PC-3 (cell line): ENCODE data around the gene TMEM60. TPM values are rescaled to one million over a fixed set of nuclear protein-coding genes. Genes with fewer than 3 reads are reported as not detected.

Experiments used
- ATAC-seq: fragments of 200-7000 bp; cut with Tn5 transposase; 2 replicates; pipeline ENCODE4 v1.9.1; 2020; ENCODE audit warnings: mild to moderate bottlenecking, moderate library complexity
- BruUV-seq: library from RNA; stranded (reverse); fragments of 400-500 nt; replicated peaks from 2 replicates; lab custom pipeline; 2021; lab: Mats Ljungman, UMichigan
- CTCF ChIA-PET: fragments of 300-600 bp; sonication (Branson Sonifier 250); formaldehyde crosslinking; loops from one replicate; lab custom pipeline; 2022; ENCODE audit warnings: antibody characterized with exemption; lab: Charles Lee
- POLR2A ChIA-PET: fragments of 300-600 bp; sonication (Branson Sonifier 250); formaldehyde crosslinking; loops from one replicate; lab custom pipeline; 2022; ENCODE audit warnings: antibody characterized with exemption; ENCODE audit not compliant: unreplicated experiment; lab: Charles Lee
- DNase-seq: peaks from one replicate; pipeline ENCODE4 v3.0.0-alpha.2; 2015
- H2AFZ ChIP-seq: fragments of 300-600 bp; sonication (generic); 2 replicates; pipeline ENCODE4 v1.6.0; 2016; ENCODE audit warnings: antibody characterized with exemption, low read length
- H3F3A ChIP-seq: fragments of 300-600 bp; sonication (generic); one replicate; pipeline ENCODE4 v1.6.0; 2017; ENCODE audit warnings: antibody characterized with exemption, low read length, control low read depth, mild to moderate bottlenecking; ENCODE audit not compliant: unreplicated experiment
- H3K27ac ChIP-seq: fragments of 300-600 bp; sonication (generic); 2 replicates; pipeline ENCODE4 v1.5.1; 2016; ENCODE audit warnings: mild to moderate bottlenecking, low read length
- H3K27me3 ChIP-seq: fragments of 300-600 bp; sonication (generic); 2 replicates; pipeline ENCODE4 v1.6.1; 2016; ENCODE audit warnings: low read length, mixed read lengths
- H3K36me3 ChIP-seq: fragments of 300-600 bp; sonication (generic); 2 replicates; pipeline ENCODE4 v1.6.1; 2016; ENCODE audit warnings: low read depth, mixed run types, low read length, mixed read lengths
- H3K4me1 ChIP-seq: fragments of 300-600 bp; sonication (generic); 2 replicates; pipeline ENCODE4 v1.5.1; 2016; ENCODE audit warnings: low read length; ENCODE audit not compliant: insufficient read depth
- H3K4me2 ChIP-seq: fragments of 300-600 bp; sonication (generic); 2 replicates; pipeline ENCODE4 v1.6.0; 2016; ENCODE audit warnings: low read length
- H3K4me3 ChIP-seq: fragments of 300-600 bp; sonication (generic); 2 replicates; pipeline ENCODE4 v1.5.1; 2016; ENCODE audit warnings: mild to moderate bottlenecking, low read length, mixed read lengths
- H3K79me2 ChIP-seq: fragments of 300-600 bp; sonication (generic); 2 replicates; pipeline ENCODE4 v1.6.1; 2017; ENCODE audit warnings: low read length, mixed read lengths
- H3K9ac ChIP-seq: fragments of 300-600 bp; sonication (generic); 2 replicates; pipeline ENCODE4 v1.6.0; 2016; ENCODE audit warnings: mild to moderate bottlenecking, low read length
- H3K9me2 ChIP-seq: fragments of 300-600 bp; sonication (generic); replicated peaks from 2 replicates; pipeline ENCODE4 v1.6.1; 2016; ENCODE audit warnings: mixed run types, low read length, mixed read lengths
- H3K9me3 ChIP-seq: fragments of 300-600 bp; sonication (generic); 2 replicates; pipeline ENCODE4 v1.6.1; 2016; ENCODE audit warnings: low read length, mixed read lengths
- H4K20me1 ChIP-seq: fragments of 300-600 bp; sonication (generic); 2 replicates; pipeline ENCODE4 v1.6.1; 2016; ENCODE audit warnings: low read length, mixed read lengths
- EZH2 ChIP-seq: fragments of 300-600 bp; sonication (generic); IDR thresholded peaks from one replicate; pipeline ENCODE4 v1.6.1; 2017; ENCODE audit warnings: antibody characterized with exemption, mild to moderate bottlenecking, low read length; ENCODE audit not compliant: unreplicated experiment
- EZH2phosphoT487 ChIP-seq: fragments of 300-600 bp; sonication (generic); IDR thresholded peaks from 2 replicates; pipeline ENCODE4 v1.6.1; 2018; ENCODE audit warnings: mild to moderate bottlenecking, antibody characterized with exemption, low read length, borderline replicate concordance
- intact Hi-C: fragments of 100-400 bp; cut with micrococcal nuclease; formaldehyde crosslinking; loops from 2 replicates; pipeline ENCODE4 v1.9.0; 2023
- total RNA-seq: library from RNA; depleted of rRNA; stranded (reverse); fragments of >200 nt; gene quantifications from 2 replicates; pipeline ENCODE4 v1.2.3, GENCODE V29; 2014
- TF ChIP-seq, protein P1 (sequence below): fragments of 300-600 bp; sonication (generic); conservative IDR thresholded peaks from 2 replicates; pipeline ENCODE4 v1.5.1; 2017; ENCODE audit warnings: antibody characterized with exemption, low read depth, mild to moderate bottlenecking, low read length

Gene TMEM60
- total RNA-seq, 1 experiment from 2014 or later: 8.1 TPM

- CTCF ChIA-PET: no interaction called here
- peaks cover 5% of the 10 kb centered on the region for H3K79me2 ChIP-seq
Observed at GRCh38 chr7:77822269-77822668, 24.0 kb upstream of the TMEM60 start.

DNA sequence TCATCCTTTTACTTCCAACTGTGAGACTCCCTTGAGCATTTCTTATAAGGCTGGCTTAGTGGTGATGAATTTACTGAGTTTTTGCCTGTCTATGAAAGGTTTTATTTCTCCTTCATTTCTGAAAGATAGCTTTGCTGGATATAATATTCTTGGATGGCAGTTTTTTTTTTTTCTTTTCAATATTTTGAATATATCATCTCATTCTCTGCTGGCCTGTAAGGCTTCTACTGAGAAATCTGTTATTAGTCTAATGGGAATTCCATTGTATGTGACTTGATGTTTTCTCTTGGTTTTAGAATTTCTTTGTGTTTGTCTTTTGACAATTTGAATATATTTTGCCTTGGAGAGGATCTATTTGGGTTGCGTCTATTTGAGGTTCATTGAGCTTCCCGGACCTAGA lies 22.7 kb upstream of the TMEM60 start:
- peaks cover 16% of the 10 kb centered on the region; the same call in 1 of the 2 replicates for H3K9me3 ChIP-seq
- ATAC-seq: no peak
- H3K27ac ChIP-seq: no peak overlapping the region
- no peaks in the 10 kb centered on the region for H3K4me1 ChIP-seq
- intact Hi-C loops: no loop called here
- H4K20me1 ChIP-seq: no peaks in the 10 kb centered on the region
- no peak overlapping the region for H2AFZ ChIP-seq
- no peaks in the 10 kb centered on the region for H3K27me3 ChIP-seq
- H3F3A ChIP-seq: no peaks in the 10 kb centered on the region
- no TSS peak for BruUV-seq
- H3K9me2 ChIP-seq: no peaks in the 10 kb centered on the region
- POLR2A ChIA-PET: no interaction called here
- no peak overlapping the region for H3K9ac ChIP-seq
- H3K79me2 ChIP-seq: peaks cover 5% of the 10 kb centered on the region
- no peak for TF ChIP-seq EZH2phosphoT487
- TF ChIP-seq, protein P1, sequence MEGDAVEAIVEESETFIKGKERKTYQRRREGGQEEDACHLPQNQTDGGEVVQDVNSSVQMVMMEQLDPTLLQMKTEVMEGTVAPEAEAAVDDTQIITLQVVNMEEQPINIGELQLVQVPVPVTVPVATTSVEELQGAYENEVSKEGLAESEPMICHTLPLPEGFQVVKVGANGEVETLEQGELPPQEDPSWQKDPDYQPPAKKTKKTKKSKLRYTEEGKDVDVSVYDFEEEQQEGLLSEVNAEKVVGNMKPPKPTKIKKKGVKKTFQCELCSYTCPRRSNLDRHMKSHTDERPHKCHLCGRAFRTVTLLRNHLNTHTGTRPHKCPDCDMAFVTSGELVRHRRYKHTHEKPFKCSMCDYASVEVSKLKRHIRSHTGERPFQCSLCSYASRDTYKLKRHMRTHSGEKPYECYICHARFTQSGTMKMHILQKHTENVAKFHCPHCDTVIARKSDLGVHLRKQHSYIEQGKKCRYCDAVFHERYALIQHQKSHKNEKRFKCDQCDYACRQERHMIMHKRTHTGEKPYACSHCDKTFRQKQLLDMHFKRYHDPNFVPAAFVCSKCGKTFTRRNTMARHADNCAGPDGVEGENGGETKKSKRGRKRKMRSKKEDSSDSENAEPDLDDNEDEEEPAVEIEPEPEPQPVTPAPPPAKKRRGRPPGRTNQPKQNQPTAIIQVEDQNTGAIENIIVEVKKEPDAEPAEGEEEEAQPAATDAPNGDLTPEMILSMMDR: no peak
- no peak for TF ChIP-seq EZH2
- peaks cover 19% of the 10 kb centered on the region for H3K36me3 ChIP-seq
- DNase-seq: no peak
- no peak overlapping the region for H3K4me2 ChIP-seq
- CTCF ChIA-PET: interaction anchor here (0.6 kb wide), 1 partner anchor 133 kb away, joined by 3 read pairs; no protein-coding TSS in a partner anchor
- H3K4me3 ChIP-seq: no peak overlapping the region

More at GRCh38 chr7:77822269-77822668, 24.0 kb upstream of the TMEM60 start:
- Histone ChIP-seq H2AFZ (no peak overlapping the region), H4K20me1 (no peaks in the 10 kb centered on the region), H3K27ac (no peak overlapping the region), H3K36me3 (peaks cover 13% of the 10 kb centered on the region), H3K4me2 (no peak overlapping the region), H3K4me1 (no peaks in the 10 kb centered on the region), H3K9ac (no peak overlapping the region), H3K4me3 (no peak overlapping the region), H3K9me2 (no peaks in the 10 kb centered on the region), H3K9me3 (peaks cover 16% of the 10 kb centered on the region; the same call in 1 of the 2 replicates), H3F3A (no peaks in the 10 kb centered on the region), H3K27me3 (no peaks in the 10 kb centered on the region)
- intact Hi-C loops: no loop called here
- ATAC-seq (no peak), DNase-seq (no peak)
- no TSS peak for BruUV-seq
- POLR2A ChIA-PET: no interaction called here
- TF ChIP-seq, protein P1: no peak
- TF ChIP-seq EZH2phosphoT487 (no peak), EZH2 (no peak)

DNA sequence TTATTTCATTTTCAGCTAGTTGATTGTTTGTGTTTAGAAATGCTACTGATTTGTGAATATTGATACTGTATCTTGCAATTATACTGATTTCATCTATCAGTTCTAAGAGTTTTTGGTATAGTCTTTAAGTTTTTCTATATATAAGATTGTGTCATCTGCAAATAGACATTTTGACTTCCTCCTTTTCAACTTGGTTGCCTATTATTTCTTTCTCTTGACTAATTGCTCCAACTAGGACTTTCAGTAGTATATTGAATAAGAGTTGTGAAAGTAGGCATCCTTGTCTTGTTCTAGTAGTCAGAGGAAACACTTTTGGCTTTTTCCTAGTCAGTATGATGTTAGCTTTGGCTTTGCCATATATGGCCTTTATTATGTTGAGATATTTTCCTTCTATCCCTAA lies 20.8 kb upstream of the TMEM60 start:
- BruUV-seq: no TSS peak
- CTCF ChIA-PET: no interaction called here
- Histone ChIP-seq H3F3A (no peaks in the 10 kb centered on the region), H4K20me1 (no peaks in the 10 kb centered on the region), H3K9me3 (peaks cover 16% of the 10 kb centered on the region; the same call in 1 of the 2 replicates), H3K4me2 (no peak overlapping the region), H3K27ac (no peak overlapping the region), H3K27me3 (no peaks in the 10 kb centered on the region), H3K4me1 (no peaks in the 10 kb centered on the region), H3K79me2 (peaks cover 6% of the 10 kb centered on the region), H3K9ac (no peak overlapping the region), H3K4me3 (no peak overlapping the region), H2AFZ (no peak overlapping the region), H3K9me2 (no peaks in the 10 kb centered on the region), H3K36me3 (peaks cover 19% of the 10 kb centered on the region)
- DNase-seq (no peak), ATAC-seq (no peak)
- intact Hi-C loops: no loop called here
- POLR2A ChIA-PET: no interaction called here
- TF ChIP-seq, protein P1: no peak
- TF ChIP-seq EZH2: no peak
- TF ChIP-seq EZH2phosphoT487: no peak
